K562 (cell line): Measurements from ENCODE around the gene PRMT3. TPM values are rescaled to one million over a fixed set of nuclear protein-coding genes. Genes with fewer than 3 reads are reported as not detected.

ENCODE experiments used
- BRCA1 ChIP-seq, 2 experiments: fragments of 450-650 bp in 1 of 2; sonication (generic) in 1 of 2; formaldehyde crosslinking in 1 of 2; IDR thresholded peaks; 2 replicates each; pipeline versions ENCODE4 v1.5.0 to v1.6.1; 2017 to 2020; ENCODE audit warnings: mild to moderate bottlenecking in 1 of 2, missing genetic modification reagents in 1 of 2
- BRD9 ChIP-seq: fragments of 450-650 bp; IDR thresholded peaks from 2 replicates; pipeline ENCODE4 v1.6.1; 2018; ENCODE audit warnings: low read depth; ENCODE audit not compliant: partially characterized antibody
- BRF1 ChIP-seq: IDR thresholded peaks from 3 replicates; pipeline ENCODE4 v1.6.1; 2011; ENCODE audit warnings: borderline replicate concordance, mild to moderate bottlenecking; ENCODE audit not compliant: insufficient read length; ENCODE audit errors: extremely low read depth
- MIER1 ChIP-seq: fragments of 450-650 bp; IDR thresholded peaks from 2 replicates; pipeline ENCODE4 v1.6.1; 2016; ENCODE audit warnings: antibody characterized with exemption, mild to moderate bottlenecking, low read depth
- NFYB ChIP-seq: IDR thresholded peaks from 2 replicates; pipeline ENCODE4 v1.6.1; 2011; ENCODE audit warnings: mild to moderate bottlenecking, moderate library complexity; ENCODE audit not compliant: insufficient read length; ENCODE audit errors: extremely low read depth
- NR2C1 ChIP-seq, 2 experiments: fragments of 450-650 bp; IDR thresholded peaks; 2 replicates each; pipeline ENCODE4 v1.6.1; 2017; ENCODE audit warnings: mild to moderate bottlenecking in 2 of 2, antibody characterized with exemption in 1 of 2, inconsistent platforms in 1 of 2, missing compliant biosample characterization in 1 of 2, missing genetic modification characterization in 1 of 2
- NR2F6 ChIP-seq: fragments of 450-650 bp; formaldehyde crosslinking; IDR thresholded peaks from 2 replicates; pipeline ENCODE4 v1.4.0; 2020; ENCODE audit warnings: mild to moderate bottlenecking
- RAD21 ChIP-seq, 2 experiments: fragments of 250-450 bp in 1 of 2; fragments of 450-650 bp in 1 of 2; sonication (Bioruptor Pico) in 1 of 2; formaldehyde crosslinking in 1 of 2; IDR thresholded peaks in 1 of 2; conservative IDR thresholded peaks in 1 of 2; 2 replicates each; pipeline versions ENCODE4 v1.4.0 to v1.8.0; 2020 to 2022; ENCODE audit warnings: mild to moderate bottlenecking in 2 of 2, moderate library complexity in 1 of 2
- polyA plus RNA-seq, 8 experiments: library from polyadenylated mRNA; depleted of rRNA in 4 of 8; stranded (reverse) in 5 of 8; unstranded in 3 of 8; fragments of >200 nt; fragmentation: Nextera tagmentation in 2 of 8; fragmentation: Illumina TruSeq in 1 of 8; extraction: Ambion mirVana in 2 of 8; extraction: Trizol in 1 of 8; gene quantifications; 2 replicates each; pipeline versions ENCODE4 v1.2.1 to v1.2.3, GENCODE V29; 2011 to 2014; ENCODE audit warnings: inconsistent platforms in 1 of 8, missing spikeins in 1 of 8
- total RNA-seq, 7 experiments: library from RNA; depleted of rRNA in 6 of 7; stranded (reverse); fragments of >200 nt in 6 of 7; fragmentation: Illumina TruSeq in 2 of 7; extraction: Trizol in 2 of 7; gene quantifications; 2 replicates each; pipeline versions ENCODE4 v1.2.1 to v1.2.3, GENCODE V29; 2011 to 2021; ENCODE audit warnings: low replicate concordance in 1 of 7
- TF ChIP-seq, protein P1 (sequence below): fragments of 450-650 bp; IDR thresholded peaks from 2 replicates; pipeline ENCODE4 v1.6.1; 2016; ENCODE audit warnings: low read depth
- TF ChIP-seq, protein P2 (sequence below): fragments of 250-450 bp; sonication (Bioruptor Pico); IDR thresholded peaks from 2 replicates; pipeline ENCODE4 v1.8.0; 2022; ENCODE audit warnings: inconsistent platforms
- TF ChIP-seq, protein P3 (sequence below): fragments of 250-450 bp; sonication (Bioruptor Pico); IDR thresholded peaks from 2 replicates; pipeline ENCODE4 v1.8.0; 2021; ENCODE audit warnings: moderate library complexity, mild to moderate bottlenecking, inconsistent platforms

The PRMT3 gene
- total and polyA plus RNA-seq, 9 of the 15 experiments (the other 6 are each of a cell fraction or from before 2014, with no cell fraction given) = 24.0 to 62.1 (median 44.7) TPM

DNA sequence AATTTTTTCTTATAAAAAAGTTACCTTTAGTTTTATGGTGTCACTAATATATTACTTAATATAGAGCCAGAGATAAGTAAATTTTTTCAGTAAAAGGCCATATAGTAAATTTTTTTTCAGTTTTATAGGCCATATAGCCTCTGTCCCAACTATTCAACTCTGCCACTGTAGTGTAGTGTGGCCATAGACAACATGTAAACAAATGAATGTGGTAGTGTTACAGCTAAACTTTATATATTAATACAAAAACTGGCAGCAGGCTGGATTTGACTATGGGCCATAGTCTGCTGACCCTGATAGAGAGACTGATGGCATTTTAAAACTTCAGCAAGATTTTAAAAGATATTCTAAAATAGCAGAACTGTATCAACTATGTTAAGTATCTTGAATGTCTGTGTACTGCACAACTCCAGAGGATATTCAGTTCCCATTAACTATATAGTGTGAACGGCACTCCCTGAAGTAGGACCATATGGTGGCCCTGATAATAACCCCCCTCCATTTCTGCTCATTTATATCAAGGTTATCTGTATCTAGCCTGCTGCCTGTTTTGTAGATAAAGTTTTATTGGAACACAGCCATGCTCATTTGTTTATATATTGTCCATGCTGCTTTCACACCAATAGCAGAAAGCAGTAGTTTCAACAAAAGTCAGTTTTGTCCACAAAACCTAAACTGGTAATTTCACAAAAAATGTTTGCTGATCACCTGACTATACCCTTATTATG is 71.6 kb downstream of the PRMT3 start (continued):
- no peak for TF ChIP-seq RAD21 (CRISPR knock-in tag; conservative IDR thresholded peaks at IDR 0.05 in 1 of 2, IDR thresholded peaks at IDR 0.05 in 1 of 2)
- TF ChIP-seq NR2C1 (IDR thresholded peaks at IDR 0.05) = no peak; the same call in 1 of the 2 replicates
- TF ChIP-seq NR2C1 (tag; IDR thresholded peaks at IDR 0.05) = peak; percentile 53
- no peak for TF ChIP-seq BRF1
- no peak for TF ChIP-seq NFYB
- TF ChIP-seq NR2F6 (CRISPR knock-in tag) = no peak
- peak; percentile 49 for TF ChIP-seq BRD9
- TF ChIP-seq, protein P1, sequence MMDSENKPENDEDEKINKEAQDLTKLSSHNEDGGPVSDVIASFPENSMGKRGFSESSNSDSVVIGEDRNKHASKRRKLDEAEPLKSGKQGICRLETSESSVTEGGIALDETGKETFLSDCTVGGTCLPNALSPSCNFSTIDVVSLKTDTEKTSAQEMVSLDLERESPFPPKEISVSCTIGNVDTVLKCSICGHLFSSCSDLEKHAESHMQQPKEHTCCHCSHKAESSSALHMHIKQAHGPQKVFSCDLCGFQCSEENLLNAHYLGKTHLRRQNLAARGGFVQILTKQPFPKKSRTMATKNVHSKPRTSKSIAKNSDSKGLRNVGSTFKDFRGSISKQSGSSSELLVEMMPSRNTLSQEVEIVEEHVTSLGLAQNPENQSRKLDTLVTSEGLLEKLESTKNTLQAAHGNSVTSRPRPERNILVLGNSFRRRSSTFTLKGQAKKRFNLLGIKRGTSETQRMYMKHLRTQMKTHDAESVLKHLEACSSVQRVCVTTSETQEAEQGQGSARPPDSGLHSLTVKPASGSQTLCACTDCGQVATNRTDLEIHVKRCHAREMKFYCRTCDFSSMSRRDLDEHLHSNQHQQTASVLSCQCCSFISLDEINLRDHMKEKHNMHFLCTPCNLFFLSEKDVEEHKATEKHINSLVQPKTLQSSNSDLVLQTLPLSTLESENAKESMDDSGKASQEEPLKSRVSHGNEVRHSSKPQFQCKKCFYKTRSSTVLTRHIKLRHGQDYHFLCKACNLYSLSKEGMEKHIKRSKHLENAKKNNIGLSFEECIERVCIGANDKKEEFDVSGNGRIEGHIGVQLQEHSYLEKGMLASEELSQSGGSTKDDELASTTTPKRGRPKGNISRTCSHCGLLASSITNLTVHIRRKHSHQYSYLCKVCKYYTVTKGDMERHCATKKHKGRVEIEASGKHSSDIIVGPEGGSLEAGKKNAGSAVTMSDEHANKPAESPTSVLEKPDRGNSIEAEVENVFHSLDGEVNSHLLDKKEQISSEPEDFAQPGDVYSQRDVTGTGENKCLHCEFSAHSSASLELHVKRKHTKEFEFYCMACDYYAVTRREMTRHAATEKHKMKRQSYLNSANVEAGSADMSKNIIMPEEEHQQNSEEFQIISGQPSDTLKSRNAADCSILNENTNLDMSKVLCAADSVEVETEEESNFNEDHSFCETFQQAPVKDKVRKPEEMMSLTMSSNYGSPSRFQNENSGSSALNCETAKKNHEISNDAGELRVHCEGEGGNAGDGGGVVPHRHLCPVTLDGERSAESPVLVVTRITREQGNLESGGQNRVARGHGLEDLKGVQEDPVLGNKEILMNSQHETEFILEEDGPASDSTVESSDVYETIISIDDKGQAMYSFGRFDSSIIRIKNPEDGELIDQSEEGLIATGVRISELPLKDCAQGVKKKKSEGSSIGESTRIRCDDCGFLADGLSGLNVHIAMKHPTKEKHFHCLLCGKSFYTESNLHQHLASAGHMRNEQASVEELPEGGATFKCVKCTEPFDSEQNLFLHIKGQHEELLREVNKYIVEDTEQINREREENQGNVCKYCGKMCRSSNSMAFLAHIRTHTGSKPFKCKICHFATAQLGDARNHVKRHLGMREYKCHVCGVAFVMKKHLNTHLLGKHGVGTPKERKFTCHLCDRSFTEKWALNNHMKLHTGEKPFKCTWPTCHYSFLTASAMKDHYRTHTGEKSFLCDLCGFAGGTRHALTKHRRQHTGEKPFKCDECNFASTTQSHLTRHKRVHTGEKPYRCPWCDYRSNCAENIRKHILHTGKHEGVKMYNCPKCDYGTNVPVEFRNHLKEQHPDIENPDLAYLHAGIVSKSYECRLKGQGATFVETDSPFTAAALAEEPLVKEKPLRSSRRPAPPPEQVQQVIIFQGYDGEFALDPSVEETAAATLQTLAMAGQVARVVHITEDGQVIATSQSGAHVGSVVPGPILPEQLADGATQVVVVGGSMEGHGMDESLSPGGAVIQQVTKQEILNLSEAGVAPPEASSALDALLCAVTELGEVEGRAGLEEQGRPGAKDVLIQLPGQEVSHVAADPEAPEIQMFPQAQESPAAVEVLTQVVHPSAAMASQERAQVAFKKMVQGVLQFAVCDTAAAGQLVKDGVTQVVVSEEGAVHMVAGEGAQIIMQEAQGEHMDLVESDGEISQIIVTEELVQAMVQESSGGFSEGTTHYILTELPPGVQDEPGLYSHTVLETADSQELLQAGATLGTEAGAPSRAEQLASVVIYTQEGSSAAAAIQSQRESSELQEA = no peak
- no peak for TF ChIP-seq MIER1
- TF ChIP-seq, protein P2, sequence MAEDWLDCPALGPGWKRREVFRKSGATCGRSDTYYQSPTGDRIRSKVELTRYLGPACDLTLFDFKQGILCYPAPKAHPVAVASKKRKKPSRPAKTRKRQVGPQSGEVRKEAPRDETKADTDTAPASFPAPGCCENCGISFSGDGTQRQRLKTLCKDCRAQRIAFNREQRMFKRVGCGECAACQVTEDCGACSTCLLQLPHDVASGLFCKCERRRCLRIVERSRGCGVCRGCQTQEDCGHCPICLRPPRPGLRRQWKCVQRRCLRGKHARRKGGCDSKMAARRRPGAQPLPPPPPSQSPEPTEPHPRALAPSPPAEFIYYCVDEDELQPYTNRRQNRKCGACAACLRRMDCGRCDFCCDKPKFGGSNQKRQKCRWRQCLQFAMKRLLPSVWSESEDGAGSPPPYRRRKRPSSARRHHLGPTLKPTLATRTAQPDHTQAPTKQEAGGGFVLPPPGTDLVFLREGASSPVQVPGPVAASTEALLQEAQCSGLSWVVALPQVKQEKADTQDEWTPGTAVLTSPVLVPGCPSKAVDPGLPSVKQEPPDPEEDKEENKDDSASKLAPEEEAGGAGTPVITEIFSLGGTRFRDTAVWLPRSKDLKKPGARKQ (CRISPR knock-in tag) = no peak
- TF ChIP-seq, protein P3, sequence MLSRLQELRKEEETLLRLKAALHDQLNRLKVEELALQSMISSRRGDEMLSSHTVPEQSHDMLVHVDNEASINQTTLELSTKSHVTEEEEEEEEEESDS (CRISPR knock-in tag) = no peak
- no peak for TF ChIP-seq BRCA1 (IDR thresholded peaks at IDR 0.05)
- no peak for TF ChIP-seq BRCA1 (CRISPR knock-in tag; IDR thresholded peaks at IDR 0.05)
